IMR-90 (cell line): ENCODE results near the gene TBC1D32.
"Not testable (repeated sequence)": the region's sequence is repeated elsewhere in the genome, so short reads cannot be mapped to it uniquely, and the experiment has no call there.

Source experiments
- CEBPB ChIP-seq: IDR thresholded peaks from 2 replicates; pipeline ENCODE4 v1.6.1; 2012; ENCODE audit warnings: low read depth, low read length, improper control_type of control experiment
- FOS ChIP-seq: fragments of 150-350 bp; IDR thresholded peaks from 2 replicates; pipeline ENCODE4 v1.6.1; 2016; ENCODE audit warnings: low read depth, low read length
- MAZ ChIP-seq: IDR thresholded peaks from 2 replicates; pipeline ENCODE4 v1.6.1; 2012; ENCODE audit warnings: low read depth, mild to moderate bottlenecking, low read length, improper control_type of control experiment, moderate library complexity, borderline replicate concordance
- NFE2L2 ChIP-seq: fragments of 150-350 bp; IDR thresholded peaks from 2 replicates; pipeline ENCODE4 v1.6.1; 2016; ENCODE audit warnings: low read depth, mild to moderate bottlenecking, low read length
- POLR2A ChIP-seq: IDR thresholded peaks from 2 replicates; pipeline ENCODE4 v1.6.1; 2012; ENCODE audit warnings: mild to moderate bottlenecking, low read depth, low read length
- RCOR1 ChIP-seq: IDR thresholded peaks from 2 replicates; pipeline ENCODE4 v1.6.1; 2012; ENCODE audit warnings: mild to moderate bottlenecking, low read length, improper control_type of control experiment; ENCODE audit not compliant: insufficient replicate concordance
- RFX5 ChIP-seq: IDR thresholded peaks from 2 replicates; pipeline ENCODE4 v1.8.0; 2012; ENCODE audit warnings: low read depth, mild to moderate bottlenecking, low read length, moderate library complexity
- SMC3 ChIP-seq: fragments of 150-350 bp; IDR thresholded peaks from 2 replicates; pipeline ENCODE4 v1.6.1; 2016; ENCODE audit warnings: low read depth, mild to moderate bottlenecking, antibody characterized with exemption, low read length, moderate library complexity
- TF ChIP-seq, protein P1 (sequence below): conservative IDR thresholded peaks from 2 replicates; pipeline ENCODE4 v1.5.1; 2012; ENCODE audit warnings: mild to moderate bottlenecking, low read depth, low read length, improper control_type of control experiment
- TF ChIP-seq, protein P2 (sequence below): fragments of 150-350 bp; IDR thresholded peaks from 2 replicates; pipeline ENCODE4 v1.6.1; 2017; ENCODE audit warnings: mild to moderate bottlenecking, antibody characterized with exemption, low read length, low read depth

DNA sequence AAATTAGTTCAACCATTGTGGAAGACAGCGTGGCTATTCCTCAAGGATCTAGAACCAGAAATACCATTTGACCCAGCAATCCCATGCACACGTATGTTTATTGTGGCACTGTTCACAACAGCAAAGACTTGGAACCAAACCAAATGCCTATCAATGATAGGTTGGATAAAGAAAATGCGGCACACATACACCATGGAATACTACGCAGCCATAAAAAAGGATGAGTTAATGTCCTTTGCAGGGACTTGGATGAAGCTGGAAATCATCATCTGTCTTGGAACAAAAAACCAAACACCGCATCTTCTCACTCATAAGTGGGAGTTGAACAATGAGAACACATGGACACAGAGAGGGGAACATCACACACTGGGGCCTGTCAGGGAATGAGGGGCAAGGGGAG, 22.5 kb downstream of the TBC1D32 start:
- TF ChIP-seq, protein P1, sequence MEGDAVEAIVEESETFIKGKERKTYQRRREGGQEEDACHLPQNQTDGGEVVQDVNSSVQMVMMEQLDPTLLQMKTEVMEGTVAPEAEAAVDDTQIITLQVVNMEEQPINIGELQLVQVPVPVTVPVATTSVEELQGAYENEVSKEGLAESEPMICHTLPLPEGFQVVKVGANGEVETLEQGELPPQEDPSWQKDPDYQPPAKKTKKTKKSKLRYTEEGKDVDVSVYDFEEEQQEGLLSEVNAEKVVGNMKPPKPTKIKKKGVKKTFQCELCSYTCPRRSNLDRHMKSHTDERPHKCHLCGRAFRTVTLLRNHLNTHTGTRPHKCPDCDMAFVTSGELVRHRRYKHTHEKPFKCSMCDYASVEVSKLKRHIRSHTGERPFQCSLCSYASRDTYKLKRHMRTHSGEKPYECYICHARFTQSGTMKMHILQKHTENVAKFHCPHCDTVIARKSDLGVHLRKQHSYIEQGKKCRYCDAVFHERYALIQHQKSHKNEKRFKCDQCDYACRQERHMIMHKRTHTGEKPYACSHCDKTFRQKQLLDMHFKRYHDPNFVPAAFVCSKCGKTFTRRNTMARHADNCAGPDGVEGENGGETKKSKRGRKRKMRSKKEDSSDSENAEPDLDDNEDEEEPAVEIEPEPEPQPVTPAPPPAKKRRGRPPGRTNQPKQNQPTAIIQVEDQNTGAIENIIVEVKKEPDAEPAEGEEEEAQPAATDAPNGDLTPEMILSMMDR, result not testable (repeated sequence)
- TF ChIP-seq RFX5, MAZ, RCOR1, NFE2L2, POLR2A, CEBPB, SMC3, FOS: not testable (repeated sequence)
- TF ChIP-seq, protein P2, sequence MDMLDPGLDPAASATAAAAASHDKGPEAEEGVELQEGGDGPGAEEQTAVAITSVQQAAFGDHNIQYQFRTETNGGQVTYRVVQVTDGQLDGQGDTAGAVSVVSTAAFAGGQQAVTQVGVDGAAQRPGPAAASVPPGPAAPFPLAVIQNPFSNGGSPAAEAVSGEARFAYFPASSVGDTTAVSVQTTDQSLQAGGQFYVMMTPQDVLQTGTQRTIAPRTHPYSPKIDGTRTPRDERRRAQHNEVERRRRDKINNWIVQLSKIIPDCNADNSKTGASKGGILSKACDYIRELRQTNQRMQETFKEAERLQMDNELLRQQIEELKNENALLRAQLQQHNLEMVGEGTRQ, result not testable (repeated sequence)
